SU-DHL-6 (cell line): Measurements from ENCODE around the gene SHISA5.

Source experiments
- H2AFZ ChIP-seq: fragments of 200-600 bp; sonication (generic); 2 replicates; pipeline ENCODE4 v1.6.1; 2014; ENCODE audit warnings: low read depth, mild to moderate bottlenecking, moderate library complexity, mixed read lengths, antibody characterized with exemption, low read length; ENCODE audit not compliant: severe bottlenecking
- H3F3A ChIP-seq: fragments of 200-600 bp; shearing (Covaris generic); 2 replicates; pipeline ENCODE4 v1.6.0; 2016; ENCODE audit warnings: antibody characterized with exemption, mild to moderate bottlenecking; ENCODE audit not compliant: insufficient read depth
- H3K27ac ChIP-seq: fragments of 200-600 bp; sonication (generic); 2 replicates; pipeline ENCODE4 v1.5.1; 2016; ENCODE audit warnings: low read depth, mild to moderate bottlenecking, low read length, moderate library complexity, mixed read lengths
- H3K27me3 ChIP-seq: fragments of 200-600 bp; sonication (generic), shearing (Covaris generic); 2 replicates; pipeline ENCODE4 v1.6.0; 2014; ENCODE audit warnings: mild to moderate bottlenecking, low read length
- H3K36me3 ChIP-seq: fragments of 200-600 bp; sonication (generic); 2 replicates; pipeline ENCODE4 v1.6.1; 2014; ENCODE audit warnings: mild to moderate bottlenecking, low read length, mixed read lengths
- H3K4me2 ChIP-seq: fragments of 300-600, 200-600 bp; shearing (Covaris generic), sonication (generic); 2 replicates; pipeline ENCODE4 v1.6.0; 2014; ENCODE audit warnings: low read length, low read depth, mild to moderate bottlenecking; ENCODE audit not compliant: poor library complexity, severe bottlenecking
- H3K4me3 ChIP-seq: fragments of 200-600 bp; sonication (generic); 2 replicates; pipeline ENCODE4 v1.5.1; 2014; ENCODE audit warnings: antibody characterized with exemption, low read length, mild to moderate bottlenecking, mixed read lengths; ENCODE audit not compliant: insufficient read depth, poor library complexity, severe bottlenecking
- H3K79me2 ChIP-seq: fragments of 200-600 bp; sonication (generic); 2 replicates; pipeline ENCODE4 v1.6.1; 2014; ENCODE audit warnings: mild to moderate bottlenecking, low read length, moderate library complexity; ENCODE audit not compliant: insufficient read depth
- H3K9ac ChIP-seq: fragments of 200-600 bp; sonication (generic); 2 replicates; pipeline ENCODE4 v1.7.0; 2014; ENCODE audit warnings: mild to moderate bottlenecking, low read length
- H3K9me2 ChIP-seq: fragments of 200-600 bp; sonication (generic); replicated peaks from 2 replicates; pipeline ENCODE4 v1.6.1; 2014; ENCODE audit warnings: low read length; ENCODE audit not compliant: insufficient read depth
- H3K9me3 ChIP-seq: fragments of 200-600 bp; sonication (generic); 2 replicates; pipeline ENCODE4 v1.6.1; 2014; ENCODE audit warnings: low read length, mixed read lengths; ENCODE audit not compliant: insufficient read depth
- H4K20me1 ChIP-seq: fragments of 200-600 bp; sonication (generic); 2 replicates; pipeline ENCODE4 v1.6.1; 2014; ENCODE audit warnings: low read depth, mild to moderate bottlenecking, antibody characterized with exemption, low read length, moderate library complexity, mixed read lengths
- CTCF ChIP-seq: fragments of 200-600 bp; sonication (generic); IDR thresholded peaks from one replicate; pipeline ENCODE4 v1.5.1; 2017; ENCODE audit warnings: antibody characterized with exemption, mild to moderate bottlenecking, low read length, moderate library complexity; ENCODE audit not compliant: insufficient read depth, poor library complexity, severe bottlenecking
- EZH2phosphoT487 ChIP-seq: fragments of 200-600 bp; sonication (generic), shearing (Covaris generic); conservative IDR thresholded peaks from 2 replicates; pipeline ENCODE4 v1.6.1; 2018; ENCODE audit warnings: mild to moderate bottlenecking, antibody characterized with exemption, low read length, moderate library complexity, mixed read lengths

Gene SHISA5

GRCh38 chr3:48511551-48511950, 7.6 kb upstream of the SHISA5 start:
- no peaks in the 10 kb centered on the region for H3K9me3 ChIP-seq
- H2AFZ ChIP-seq, result no peak overlapping the region
- H3K27me3 ChIP-seq, result no peaks in the 10 kb centered on the region
- H3K27ac ChIP-seq, result no peak overlapping the region
- no peak overlapping the region for H3K4me3 ChIP-seq
- H4K20me1 ChIP-seq, result no peaks in the 10 kb centered on the region
- H3K4me2 ChIP-seq, result no peak overlapping the region
- H3K36me3 ChIP-seq, result no peaks in the 10 kb centered on the region
- H3F3A ChIP-seq, result no peaks in the 10 kb centered on the region
- TF ChIP-seq CTCF, result no peak
- no peak for TF ChIP-seq EZH2phosphoT487
- H3K9me2 ChIP-seq, result no peaks in the 10 kb centered on the region
- no peaks in the 10 kb centered on the region for H3K79me2 ChIP-seq
- no peak overlapping the region for H3K9ac ChIP-seq

GRCh38 chr3:48507256-48508061, 3.5 kb upstream of the SHISA5 start:
- no peaks in the 10 kb centered on the region for H3F3A ChIP-seq
- no peaks in the 10 kb centered on the region for H3K36me3 ChIP-seq
- TF ChIP-seq EZH2phosphoT487 (no peak), CTCF (peak; percentile 42)
- no peak overlapping the region for H2AFZ ChIP-seq
- no peak overlapping the region for H3K9ac ChIP-seq
- H3K27ac ChIP-seq, result no peak overlapping the region
- H3K4me2 ChIP-seq, result no peak overlapping the region
- no peaks in the 10 kb centered on the region for H3K9me3 ChIP-seq
- H3K4me3 ChIP-seq, result no peak overlapping the region
- H4K20me1 ChIP-seq, result no peaks in the 10 kb centered on the region
- no peaks in the 10 kb centered on the region for H3K27me3 ChIP-seq
- no peaks in the 10 kb centered on the region for H3K79me2 ChIP-seq
- no peaks in the 10 kb centered on the region for H3K9me2 ChIP-seq

- no peaks in the 10 kb centered on the region for H3K36me3 ChIP-seq
- H3F3A ChIP-seq, result no peaks in the 10 kb centered on the region
- H3K79me2 ChIP-seq, result no peaks in the 10 kb centered on the region
- no peak overlapping the region for H3K27ac ChIP-seq
- no peak overlapping the region for H3K4me2 ChIP-seq
- H4K20me1 ChIP-seq, result no peaks in the 10 kb centered on the region
- H2AFZ ChIP-seq, result no peak overlapping the region
- no peaks in the 10 kb centered on the region for H3K27me3 ChIP-seq
- H3K9ac ChIP-seq, result no peak overlapping the region
- no peaks in the 10 kb centered on the region for H3K9me3 ChIP-seq
- no peaks in the 10 kb centered on the region for H3K9me2 ChIP-seq
- TF ChIP-seq EZH2phosphoT487 (no peak), CTCF (no peak)
- no peak overlapping the region for H3K4me3 ChIP-seq
Measured at GRCh38 chr3:48505968-48506504, 2.1 kb upstream of the SHISA5 start.
